Measurements from ENCODE around the gene TMC1.

Gene TMC1

DNA sequence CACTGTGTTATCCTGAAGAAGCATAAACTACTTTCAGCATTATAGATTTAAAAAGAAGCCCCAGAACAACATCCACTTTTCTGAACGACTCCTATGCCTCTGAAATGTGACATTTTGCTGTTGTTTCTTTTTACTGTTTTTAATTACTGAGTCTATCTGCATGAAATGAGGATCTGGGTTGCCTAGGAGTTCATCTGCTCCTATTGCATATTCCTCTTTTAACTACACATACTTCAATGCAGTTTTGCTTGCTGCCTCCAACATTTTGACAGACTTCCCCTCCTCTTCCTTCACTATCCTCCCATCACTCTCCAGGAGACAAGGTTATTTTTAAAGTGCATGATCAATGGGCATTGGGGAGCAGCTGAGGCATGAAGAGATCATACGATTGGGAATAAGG lies 164.5 kb downstream of the TMC1 start:
- no peak for DNase-seq

DNA sequence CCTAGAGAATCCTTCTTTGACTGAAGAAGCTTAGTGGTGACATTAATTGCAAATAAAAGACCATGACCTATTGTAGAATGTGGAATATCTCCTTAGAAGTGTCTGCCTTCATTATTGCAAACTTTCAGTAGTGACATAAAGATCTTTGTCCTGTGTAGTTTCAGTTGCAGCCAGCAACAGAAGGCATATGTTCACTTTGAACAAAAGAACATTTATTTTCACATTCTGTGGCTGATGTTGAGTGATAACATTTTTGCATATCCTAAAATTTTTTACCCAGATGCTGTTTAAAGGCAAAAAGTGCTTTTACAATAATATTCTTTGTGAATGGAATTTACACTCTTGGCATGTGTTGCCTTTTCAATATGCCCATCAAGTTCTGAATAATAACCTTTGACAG lies 165.9 kb downstream of the TMC1 start:
- DNase-seq = no peak

DNA sequence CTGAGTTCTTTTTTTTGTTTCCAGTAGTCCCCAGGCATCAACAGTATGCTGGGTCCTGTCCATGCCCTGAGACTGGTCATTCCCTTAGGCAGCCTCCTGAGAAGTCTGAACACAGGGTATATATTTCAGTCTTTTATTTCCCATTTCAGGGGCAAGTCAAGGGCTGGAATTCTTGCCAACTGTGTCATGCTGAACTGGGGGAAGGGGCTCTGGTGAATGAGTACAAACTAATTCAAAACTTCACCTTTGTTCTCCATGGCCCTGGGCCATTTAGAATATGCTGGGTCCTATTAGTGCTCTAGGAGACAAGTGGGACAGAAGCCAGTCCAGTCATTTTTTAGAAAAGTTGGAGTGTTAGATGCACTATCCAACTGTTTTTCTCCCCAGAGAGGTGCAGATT lies 170.3 kb downstream of the TMC1 start:
- no peak for DNase-seq

DNA sequence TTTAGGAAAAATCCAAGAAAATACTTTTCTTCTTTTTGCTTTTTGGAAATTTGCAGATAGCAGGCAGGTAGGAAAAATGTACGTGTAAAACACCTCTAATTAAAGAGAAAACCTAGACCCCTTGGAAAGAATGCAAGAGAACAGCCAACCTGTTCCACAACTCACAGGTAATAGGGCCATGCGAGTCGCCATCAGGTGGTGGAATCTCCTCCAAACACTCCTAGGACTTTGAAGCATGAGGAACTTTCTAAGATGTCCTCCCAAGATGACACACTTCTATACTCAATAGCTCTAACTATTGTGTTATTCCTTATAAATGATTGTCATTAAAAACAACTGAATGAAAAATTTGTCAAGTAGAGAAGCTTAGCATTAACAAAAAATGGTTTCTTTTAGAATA lies 174.0 kb downstream of the TMC1 start:
- no peak for DNase-seq

DNA sequence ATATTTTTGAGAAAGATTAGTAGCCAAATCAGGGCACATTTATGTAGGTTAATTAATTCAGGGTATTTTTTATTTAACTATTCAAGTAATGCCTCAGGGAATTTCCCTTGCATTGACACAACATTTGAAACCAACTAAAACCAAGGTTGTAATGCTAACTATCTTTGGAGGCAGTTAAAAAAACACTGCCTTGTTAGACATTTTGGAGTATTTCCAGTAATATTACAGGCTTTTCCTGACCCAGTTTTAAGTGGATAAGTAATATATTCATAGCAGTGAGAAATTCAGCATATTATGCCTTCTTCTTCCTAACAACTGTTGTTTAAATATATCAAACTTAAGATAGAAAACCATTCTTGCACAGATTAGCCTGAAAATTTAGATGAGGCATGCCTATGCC lies 175.1 kb downstream of the TMC1 start:
- no peak for DNase-seq

DNA sequence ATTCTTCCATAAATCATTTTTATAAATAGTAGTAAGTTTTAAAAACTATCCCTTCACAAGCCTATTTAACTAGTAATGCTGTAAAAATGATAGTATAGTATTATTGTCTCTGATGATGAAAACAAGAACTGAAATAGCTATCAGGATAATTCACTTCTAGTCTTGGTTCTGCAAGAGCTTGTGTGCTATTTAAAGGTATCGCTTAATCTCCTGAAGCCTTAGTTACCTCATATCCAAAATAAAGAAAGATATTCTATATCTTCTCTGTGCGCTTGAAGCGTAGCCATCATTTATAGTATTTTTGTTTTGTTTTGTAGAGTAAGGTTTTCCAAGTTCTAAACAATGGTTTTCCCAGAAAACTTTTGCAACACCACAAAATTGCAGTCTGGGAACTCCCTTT lies 180.1 kb downstream of the TMC1 start:
- no peak for DNase-seq

DNA sequence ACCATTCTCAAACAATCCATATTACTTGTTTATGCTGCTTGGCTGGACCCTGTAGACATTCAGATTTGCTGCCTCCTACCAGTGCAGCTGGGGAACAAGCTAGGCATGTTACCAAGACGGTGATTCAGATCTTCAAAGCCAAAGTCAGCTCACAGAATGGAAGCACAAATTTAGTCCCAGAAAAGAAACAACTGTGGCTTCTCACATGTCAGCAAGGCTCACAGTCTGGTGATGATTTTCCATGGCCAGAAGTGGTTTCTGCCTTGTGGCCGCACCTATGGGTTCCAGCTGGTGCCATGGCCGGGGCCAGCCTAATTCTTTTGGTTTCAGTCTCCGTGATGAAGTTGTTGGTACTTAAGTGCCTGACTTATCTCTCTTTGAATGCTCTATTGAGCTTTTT lies 182.2 kb downstream of the TMC1 start:
- DNase-seq = no peak

DNA sequence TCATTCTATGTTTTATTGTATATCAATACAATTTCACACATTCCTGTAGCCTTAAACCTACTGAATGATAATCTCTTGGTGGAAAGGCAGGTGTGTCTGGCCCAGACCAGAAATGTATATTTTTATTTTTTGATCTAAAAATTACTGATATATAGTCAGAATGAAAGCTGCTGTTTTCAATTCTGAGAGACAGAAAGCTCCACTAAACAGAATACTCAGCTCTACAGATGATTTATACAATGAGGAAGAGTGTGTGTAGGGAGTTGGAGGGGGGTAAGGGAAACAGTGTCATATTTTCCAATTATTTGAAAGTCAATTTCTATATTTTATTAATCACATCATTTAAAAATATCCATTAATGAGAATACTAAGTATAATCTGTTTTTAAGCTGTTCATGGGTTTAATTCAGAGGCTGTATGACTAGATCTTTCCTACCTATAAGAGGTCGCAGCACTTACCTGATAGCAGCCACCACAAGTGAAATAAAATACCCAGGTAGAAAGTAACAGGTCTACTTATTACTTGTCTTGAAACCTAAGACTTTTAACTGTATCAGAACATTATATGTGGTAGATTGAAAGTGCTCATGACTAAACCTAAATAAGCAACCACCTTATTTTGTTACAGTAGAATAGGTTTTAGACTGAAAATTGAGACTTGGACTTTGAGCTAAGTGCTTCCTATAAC lies 183.4 kb downstream of the TMC1 start:
- no peak for DNase-seq

DNA sequence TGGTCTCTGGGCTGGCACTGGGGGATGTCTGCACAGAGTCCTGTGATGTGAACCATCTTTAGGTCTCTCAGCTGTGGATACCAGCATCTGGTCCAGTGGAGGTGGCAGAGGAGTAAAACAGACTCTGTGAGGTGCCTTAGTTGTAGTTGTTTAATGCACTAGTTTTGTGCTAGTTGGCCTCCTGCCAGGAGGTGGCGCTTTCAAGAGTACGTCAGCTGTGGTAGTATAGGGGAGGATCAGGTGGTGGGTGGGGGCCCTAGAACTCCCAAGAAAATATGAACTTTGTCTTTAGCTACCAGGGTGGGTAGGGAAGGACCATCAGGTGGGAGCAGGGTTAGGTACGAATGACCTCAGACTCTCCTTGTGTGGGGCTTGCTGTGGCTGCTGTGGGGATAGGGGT lies 197.1 kb downstream of the TMC1 start:
- no peak for DNase-seq

DNA sequence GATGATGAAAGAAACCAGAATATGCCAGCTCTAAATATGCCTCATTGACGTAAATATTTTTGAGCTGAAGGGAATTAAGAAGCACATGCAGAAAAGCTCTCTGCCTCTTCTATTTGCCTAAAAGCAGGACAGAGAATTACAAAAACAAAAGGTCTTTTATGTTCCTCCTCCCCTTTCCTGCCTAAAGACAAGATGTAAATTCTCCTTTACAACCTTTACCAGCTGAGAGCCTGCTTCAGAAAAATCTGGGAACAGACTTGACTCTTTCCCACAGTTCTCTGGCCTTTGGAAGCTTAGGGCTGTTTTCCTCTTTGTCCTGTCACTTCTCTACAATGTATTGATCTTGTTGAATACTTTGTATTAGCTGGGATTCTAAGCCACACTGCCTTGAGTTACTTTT lies 199.7 kb downstream of the TMC1 start:
- no peak for DNase-seq

DNA sequence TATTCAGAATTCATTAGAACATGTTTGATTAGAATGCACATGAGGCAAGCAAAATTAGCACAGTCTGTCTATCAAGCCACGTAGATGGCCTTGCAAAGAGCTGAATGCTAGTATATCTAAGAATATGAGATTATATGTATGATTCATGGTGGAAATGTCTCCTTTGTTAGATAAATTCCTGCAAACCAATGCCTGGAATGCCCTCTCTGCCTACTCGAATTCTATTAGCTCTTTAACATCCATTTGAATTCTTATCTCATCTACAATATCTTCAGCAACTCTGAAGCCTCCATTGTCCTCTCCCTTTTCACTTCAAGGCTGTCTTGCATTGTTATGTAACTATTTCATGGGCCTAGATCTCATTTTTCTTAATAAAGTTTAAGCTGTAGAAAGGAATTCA lies 205.5 kb downstream of the TMC1 start:
- no peak for DNase-seq

DNA sequence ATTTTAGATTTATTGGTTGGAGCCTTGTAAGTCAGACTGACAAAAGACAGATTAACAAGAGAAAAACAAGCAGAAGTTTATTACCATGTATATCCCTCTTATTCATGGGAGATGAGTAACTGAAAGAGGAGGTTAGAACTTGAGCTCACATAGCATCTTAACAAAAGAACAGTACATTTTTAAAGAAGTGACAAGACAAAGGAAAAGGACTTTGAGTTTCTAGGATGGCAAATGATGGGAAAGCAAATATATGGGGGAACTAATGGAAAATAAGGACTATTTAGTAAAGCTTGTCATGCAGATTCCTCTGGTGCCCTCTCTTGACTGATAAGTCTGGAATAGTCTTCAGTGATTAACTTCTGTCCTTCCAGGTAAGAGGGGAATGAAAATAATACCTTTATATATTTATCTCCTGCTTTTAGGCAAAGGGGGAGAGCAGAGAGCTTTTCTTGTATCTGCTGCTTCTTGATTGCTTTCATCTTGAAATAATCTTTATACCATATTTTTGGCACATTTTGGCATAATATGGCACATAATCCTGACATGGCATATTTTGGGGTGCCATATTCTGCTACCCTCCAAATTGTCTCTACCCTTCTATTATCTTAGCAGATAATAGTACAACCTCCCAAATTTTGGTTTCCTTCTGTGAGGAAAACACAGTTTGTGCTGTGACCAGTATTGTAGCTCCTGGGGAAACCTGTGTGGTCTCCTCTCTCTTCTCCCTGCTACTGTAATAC lies 206.8 kb downstream of the TMC1 start:
- DNase-seq = no peak

DNA sequence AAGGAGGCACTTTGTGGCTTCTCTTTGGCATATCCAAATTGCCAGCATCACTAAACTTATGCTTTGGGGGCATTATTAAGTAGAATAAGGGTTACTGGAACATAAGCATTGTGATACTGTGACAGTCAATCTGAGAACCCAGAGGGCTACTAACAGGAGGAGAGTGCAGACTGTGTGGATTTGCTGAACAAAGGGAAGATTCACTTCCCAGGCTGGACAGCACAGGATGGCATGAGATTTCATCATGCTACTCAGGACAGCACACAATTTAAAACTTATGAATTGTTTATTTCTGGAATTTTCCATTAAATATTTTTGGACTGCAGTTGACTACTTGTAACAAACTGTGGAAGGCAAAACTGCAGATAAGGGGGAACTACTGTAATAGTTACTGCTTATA lies 212.5 kb downstream of the TMC1 start:
- no peak for DNase-seq

DNA sequence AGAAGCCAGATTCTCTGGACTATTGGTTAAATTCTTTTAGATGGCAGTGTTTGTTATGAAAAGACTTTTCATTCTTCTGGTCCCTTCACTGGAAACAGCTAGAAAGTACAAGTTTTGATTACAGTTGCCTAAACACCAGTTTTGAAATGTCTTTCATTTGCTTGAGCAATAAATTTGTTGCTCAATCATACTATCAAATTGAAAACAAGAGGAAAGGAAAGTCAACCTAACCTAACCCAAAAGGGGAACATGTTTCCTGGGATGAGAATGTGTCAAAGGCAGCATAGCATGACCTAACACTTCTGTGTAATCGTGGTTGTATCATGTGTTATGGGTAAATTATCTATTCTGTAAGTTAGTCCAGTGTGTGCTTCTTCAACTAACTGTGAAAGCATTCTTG lies 213.2 kb downstream of the TMC1 start:
- no peak for DNase-seq

DNA sequence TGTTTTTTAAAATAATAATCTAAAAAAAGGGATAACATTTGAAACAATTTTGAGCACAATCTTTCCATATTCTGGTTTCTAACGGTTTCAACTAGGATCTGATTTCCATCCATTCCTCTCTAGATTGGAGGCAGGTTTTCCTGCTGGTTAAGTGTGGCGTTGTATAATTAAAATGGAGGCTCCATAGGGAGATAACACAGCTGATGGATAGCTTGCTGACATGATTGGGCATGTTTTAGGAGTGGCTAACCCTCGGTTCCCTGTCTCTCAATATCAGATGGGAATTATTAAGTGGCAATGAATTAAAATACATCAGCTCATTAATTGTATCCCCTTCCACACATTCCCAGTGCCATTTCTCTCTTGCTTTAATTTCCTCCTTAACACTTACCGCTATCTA lies 222.4 kb downstream of the TMC1 start:
- no peak for DNase-seq

DNA sequence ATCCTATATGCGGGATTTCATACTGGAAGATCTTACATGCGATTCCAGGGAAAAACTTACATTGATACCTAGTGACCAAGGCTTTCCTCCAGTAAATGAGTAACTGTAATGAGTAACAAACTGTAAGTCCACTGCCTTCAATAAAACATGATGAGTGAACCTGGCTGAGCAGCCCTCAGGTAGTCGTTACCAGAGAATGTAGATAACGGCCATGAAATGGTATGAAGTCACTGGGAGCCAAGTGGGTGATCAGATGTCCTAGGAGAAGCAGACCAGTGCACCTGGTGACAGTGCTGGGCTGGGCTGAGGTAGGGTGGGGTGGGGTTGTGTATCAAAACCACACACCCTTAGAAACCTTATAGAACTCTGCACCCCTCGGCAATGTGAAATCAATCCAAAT lies 227.9 kb downstream of the TMC1 start:
- DNase-seq = no peak

DNA sequence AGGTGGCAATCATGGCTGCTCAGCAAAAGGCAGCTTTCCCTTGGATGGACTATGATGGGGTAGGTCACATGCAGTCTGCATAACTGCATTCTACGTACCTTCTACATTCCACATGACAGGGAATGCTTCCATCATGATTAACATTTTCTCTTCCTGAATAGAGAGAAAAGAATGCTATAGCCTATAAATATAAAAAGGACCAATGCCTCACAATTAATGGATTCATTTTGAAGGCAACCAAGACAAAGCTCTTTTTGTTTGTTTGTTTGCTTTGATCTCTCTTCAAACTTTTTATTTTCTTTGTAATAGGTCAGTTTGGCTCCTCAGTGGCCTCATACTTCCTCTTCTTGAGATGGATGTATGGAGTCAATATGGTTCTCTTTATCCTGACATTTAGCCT lies 230.1 kb downstream of the TMC1 start:
- no peak for DNase-seq

DNA sequence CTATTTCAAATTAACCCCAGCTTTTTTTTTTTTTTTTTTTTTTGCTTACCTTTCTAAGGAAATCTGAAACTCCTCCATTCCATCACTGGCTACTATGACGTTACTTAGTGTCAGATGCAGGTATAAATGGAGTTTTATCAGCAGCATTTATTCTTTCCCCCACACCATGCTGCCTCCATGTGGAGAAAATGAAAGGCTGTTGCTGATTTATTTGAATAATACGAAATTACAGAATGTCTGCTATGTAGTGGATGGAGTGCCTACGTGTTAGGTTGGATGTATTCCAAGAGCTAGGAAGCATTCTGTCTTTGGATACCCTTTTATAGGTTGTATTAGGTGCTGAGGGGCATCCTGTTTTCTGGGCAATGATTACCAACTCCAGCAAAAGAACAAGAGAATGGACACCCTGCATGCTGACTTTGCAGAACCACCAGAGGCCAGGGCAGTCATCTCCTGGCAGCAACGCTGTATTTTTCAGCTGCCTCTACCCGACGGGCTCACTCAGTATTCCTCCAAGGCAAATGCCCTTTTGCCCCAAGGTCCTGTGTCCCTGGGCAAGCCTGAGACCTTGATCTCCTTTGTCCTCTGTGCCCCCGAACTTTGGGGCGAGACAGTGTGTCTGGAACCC lies 232.0 kb downstream of the TMC1 start:
- DNase-seq = no peak

DNA sequence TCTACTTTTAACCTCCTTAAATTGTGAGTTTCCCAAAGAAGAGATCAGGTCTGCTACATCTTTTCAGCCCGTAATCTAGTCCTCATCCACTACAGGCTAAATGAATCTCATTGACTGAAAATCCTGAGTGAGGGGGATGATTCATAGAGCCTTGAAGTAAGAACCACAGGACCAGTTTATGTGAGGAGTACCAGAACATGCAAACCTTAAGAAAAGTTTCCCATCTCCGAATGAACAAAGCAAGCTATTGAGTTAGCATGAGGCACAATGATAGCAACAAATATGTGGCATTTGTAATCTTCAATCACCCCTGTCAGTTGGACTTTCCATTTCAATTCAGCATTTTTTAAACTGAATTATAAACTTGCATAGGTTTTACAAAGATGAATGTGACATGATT lies 234.4 kb downstream of the TMC1 start:
- DNase-seq = no peak

DNA sequence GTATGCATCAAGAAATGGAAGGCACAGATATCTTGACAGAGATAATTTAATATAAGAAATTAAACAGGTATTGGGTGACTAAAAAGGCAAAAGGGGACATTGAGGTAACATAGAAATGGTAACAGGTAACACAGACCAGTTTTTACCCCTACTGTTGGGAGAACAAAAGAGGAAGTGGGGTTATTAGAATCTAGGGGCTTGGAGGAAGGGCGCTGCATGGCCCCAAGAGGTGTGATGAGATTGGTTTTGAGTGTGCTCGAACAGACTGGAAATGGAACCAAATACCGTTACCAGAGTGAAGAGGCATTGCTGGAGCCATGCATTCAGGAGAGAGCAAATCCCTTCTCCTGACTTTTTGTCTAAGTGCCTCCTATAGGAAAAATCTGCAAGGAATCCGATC lies 237.5 kb downstream of the TMC1 start:
- DNase-seq = no peak

DNA sequence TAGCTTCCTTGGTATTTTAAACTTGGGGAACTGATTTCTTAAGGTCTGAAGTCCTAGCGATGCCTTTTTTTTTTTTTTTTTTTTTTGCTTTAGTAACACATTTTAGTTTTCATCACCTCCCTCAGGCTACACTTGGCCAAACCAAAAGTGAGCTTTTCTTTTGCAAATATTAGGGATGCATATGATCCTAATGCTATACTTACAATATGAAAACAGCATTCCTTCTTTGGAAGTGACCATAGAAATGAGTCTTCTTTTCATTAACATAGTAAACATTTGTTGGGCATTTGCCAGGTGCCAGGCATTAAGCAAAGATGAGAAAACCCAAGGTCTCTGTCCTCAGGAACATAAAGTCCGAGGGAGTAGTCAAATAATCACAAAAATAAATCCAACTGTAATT lies 241.6 kb downstream of the TMC1 start:
- DNase-seq = no peak

DNA sequence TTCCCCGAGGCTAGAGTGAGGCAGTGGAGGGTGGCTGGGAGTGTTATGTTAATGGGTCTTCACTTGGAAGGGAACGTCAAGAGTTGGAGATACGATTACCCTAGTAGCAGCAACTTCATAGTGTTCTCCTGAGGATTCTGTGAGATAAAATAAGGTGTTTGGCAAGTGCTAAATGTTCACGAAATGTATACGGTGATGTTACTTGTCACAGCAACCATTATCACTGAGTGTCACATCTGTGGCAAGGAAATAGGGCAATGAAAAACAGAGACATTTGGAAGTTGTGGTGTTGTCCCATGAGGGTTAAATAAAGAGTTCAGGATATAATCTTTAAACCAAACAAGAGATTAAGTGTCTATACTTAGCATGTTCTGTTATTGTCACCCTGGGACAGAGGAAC lies 248.1 kb downstream of the TMC1 start:
- no peak for DNase-seq

DNA sequence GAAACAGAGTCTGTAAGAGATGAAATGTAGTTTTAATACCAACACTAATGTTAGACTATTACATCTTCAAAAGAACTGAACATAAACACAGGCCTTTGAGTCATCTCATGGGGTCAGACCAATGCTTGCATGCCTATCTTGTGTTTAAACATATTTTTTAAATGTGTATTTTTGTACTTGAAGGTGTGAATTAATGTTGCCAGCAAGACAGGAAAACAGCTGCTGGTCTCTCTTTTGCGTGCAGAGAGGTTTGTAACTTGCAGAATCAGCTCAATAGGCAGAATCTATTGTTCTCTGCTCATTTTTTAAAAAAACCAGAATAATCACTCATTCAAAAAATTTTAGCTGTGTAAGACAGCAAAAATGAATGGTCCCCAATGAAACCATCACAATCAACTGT lies 251.3 kb downstream of the TMC1 start:
- DNase-seq = no peak

DNA sequence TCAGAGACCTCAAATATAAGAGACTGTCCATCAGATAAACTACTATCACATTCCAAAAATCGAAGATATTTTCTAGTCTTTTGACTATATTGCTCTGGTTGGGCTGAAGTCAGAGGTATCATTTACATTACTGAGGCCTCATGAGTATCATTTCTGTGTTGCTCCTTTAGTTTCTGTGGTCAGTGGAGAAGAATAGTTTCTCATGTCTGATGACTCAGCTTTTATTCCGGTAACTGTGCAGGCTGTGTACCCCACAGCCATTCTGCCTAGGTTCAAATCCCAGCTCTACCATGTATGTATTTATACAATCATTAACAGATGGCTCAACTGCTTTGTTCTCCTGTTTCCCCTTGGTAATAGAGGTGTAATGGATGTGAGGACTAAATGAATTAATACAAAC lies 252.2 kb downstream of the TMC1 start:
- DNase-seq = no peak

DNA sequence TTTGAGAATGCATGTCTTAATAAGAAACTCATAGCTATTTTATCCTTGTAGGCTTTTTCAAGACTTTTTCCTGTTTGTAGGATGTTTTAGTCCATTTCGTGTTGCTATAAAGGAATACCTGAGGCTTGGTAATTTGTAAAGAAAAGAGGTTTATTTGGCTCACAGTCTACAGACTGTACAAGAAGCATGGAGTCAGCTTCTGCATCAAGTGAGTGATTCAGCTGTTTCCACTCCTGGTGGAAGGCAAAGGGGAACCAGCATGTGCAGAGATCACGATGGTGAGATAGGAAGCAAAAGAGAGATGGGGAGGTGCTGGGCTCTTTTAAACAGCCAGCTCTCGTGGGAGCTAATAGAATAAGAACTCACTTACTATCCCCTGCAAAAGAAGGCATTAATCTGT lies 254.2 kb downstream of the TMC1 start:
- DNase-seq = no peak

Measured in stimulated activated CD4-positive, alpha-beta T cell treated with anti-CD3 and anti-CD28 coated beads, Interleukin-12 subunit alpha, Interleukin-12 subunit beta, amount 100 ng/mL, for 4 hours (primary cell).